HG02642 (cell line): ENCODE measurements around the gene NDUFAF2.
"Not testable (repeated sequence)": the region's sequence is repeated elsewhere in the genome, so short reads cannot be mapped to it uniquely, and the experiment has no call there.

Source experiments
- ATAC-seq: cut with Tn5 transposase; IDR thresholded peaks from one replicate; pipeline ENCODE4 v1.9.1; 2021; ENCODE audit warnings: mild to moderate bottlenecking; ENCODE audit not compliant: unreplicated experiment, poor library complexity

Gene NDUFAF2

GRCh38 chr5:60944904-60945812, at the start of gene NDUFAF2, which contains the start of gene ERCC8:
Gene NDUFAF2, plus strand, starts transcription at chr5:60945205. Its CDS starts 51 bp downstream, at chr5:60945256.
Gene ERCC8, minus strand, starts transcription at chr5:60945070. Its CDS starts 62 bp downstream, at chr5:60945008.
- ATAC-seq, result peak; percentile 100

- ATAC-seq, result no peak
These were observed 48.0 kb upstream of the NDUFAF2 start for GRCh38 chr5:60896991-60897390.

- no peak for ATAC-seq
These were observed 41.6 kb upstream of the NDUFAF2 start for GRCh38 chr5:60903356-60903755.

GRCh38 chr5:60916646-60917045, 28.4 kb upstream of the NDUFAF2 start:
- ATAC-seq, result no peak

- ATAC-seq, result no peak
These were observed 26.5 kb upstream of the NDUFAF2 start for GRCh38 chr5:60918466-60918865.

- no peak for ATAC-seq
These were observed 17.6 kb upstream of the NDUFAF2 start for GRCh38 chr5:60927450-60927849.

GRCh38 chr5:60929024-60929423, 16.0 kb upstream of the NDUFAF2 start:
- no peak for ATAC-seq

GRCh38 chr5:60943624-60944023, 1.4 kb upstream of the NDUFAF2 start:
- ATAC-seq, result no peak

- ATAC-seq, result peak; percentile 23
These were observed 795 bp downstream of the NDUFAF2 start for GRCh38 chr5:60945813-60946187.

GRCh38 chr5:60948738-60949137, 3.7 kb downstream of the NDUFAF2 start:
- no peak for ATAC-seq

- no peak for ATAC-seq
These were observed 10.2 kb downstream of the NDUFAF2 start for GRCh38 chr5:60955239-60955638.

GRCh38 chr5:60958088-60958487, 13.1 kb downstream of the NDUFAF2 start:
- ATAC-seq, result no peak

GRCh38 chr5:60958712-60959111, 13.7 kb downstream of the NDUFAF2 start:
- ATAC-seq, result no peak

- ATAC-seq, result no peak
These were observed 14.2 kb downstream of the NDUFAF2 start for GRCh38 chr5:60959156-60959555.

GRCh38 chr5:60960591-60960990, 15.6 kb downstream of the NDUFAF2 start:
- ATAC-seq, result no peak

- no peak for ATAC-seq
These were observed 16.7 kb downstream of the NDUFAF2 start for GRCh38 chr5:60961685-60962084.

GRCh38 chr5:60972231-60972630, 27.2 kb downstream of the NDUFAF2 start:
- no peak for ATAC-seq

- no peak for ATAC-seq
These were observed 33.1 kb downstream of the NDUFAF2 start for GRCh38 chr5:60977956-60978737.

- ATAC-seq, result no peak
These were observed 34.0 kb downstream of the NDUFAF2 start for GRCh38 chr5:60978968-60979367.

GRCh38 chr5:60980511-60980910, 35.5 kb downstream of the NDUFAF2 start:
- no peak for ATAC-seq

- ATAC-seq, result not testable (repeated sequence)
These were observed 37.1 kb downstream of the NDUFAF2 start for GRCh38 chr5:60982127-60982526.
